HG03354 (cell line): Measurements from ENCODE around the gene FOXF1.

ENCODE experiments used
- ATAC-seq: cut with Tn5 transposase; IDR thresholded peaks from one replicate; pipeline ENCODE4 v1.9.1; 2021; ENCODE audit warnings: mild to moderate bottlenecking; ENCODE audit not compliant: unreplicated experiment, poor library complexity, severe bottlenecking

Gene FOXF1

GRCh38 chr16:86514481-86515376, 4.4 kb downstream of the FOXF1 start:
- ATAC-seq = no peak

GRCh38 chr16:86515413-86515776, 5.1 kb downstream of the FOXF1 start:
- no peak for ATAC-seq

- no peak for ATAC-seq
These were observed 5.7 kb downstream of the FOXF1 start for GRCh38 chr16:86515777-86516622.

GRCh38 chr16:86516623-86517003, 6.3 kb downstream of the FOXF1 start:
- no peak for ATAC-seq

- ATAC-seq = no peak
These were observed 6.7 kb downstream of the FOXF1 start for GRCh38 chr16:86517033-86517432.

- no peak for ATAC-seq
These were observed 7.4 kb downstream of the FOXF1 start for GRCh38 chr16:86517652-86518258.

GRCh38 chr16:86519007-86519648, 8.8 kb downstream of the FOXF1 start:
- ATAC-seq = no peak

GRCh38 chr16:86519649-86520316, 9.5 kb downstream of the FOXF1 start:
- ATAC-seq = no peak

GRCh38 chr16:86520317-86521210, 10.2 kb downstream of the FOXF1 start:
- no peak for ATAC-seq

- no peak for ATAC-seq
These were observed 11.2 kb downstream of the FOXF1 start for GRCh38 chr16:86521236-86522197.

- ATAC-seq = no peak
These were observed 12.3 kb downstream of the FOXF1 start for GRCh38 chr16:86522634-86523033.

GRCh38 chr16:86523166-86523740, 12.9 kb downstream of the FOXF1 start:
- no peak for ATAC-seq

- no peak for ATAC-seq
These were observed 13.7 kb downstream of the FOXF1 start for GRCh38 chr16:86524029-86524428.

GRCh38 chr16:86525696-86526095, 15.4 kb downstream of the FOXF1 start:
- no peak for ATAC-seq

GRCh38 chr16:86527366-86527765, 17.0 kb downstream of the FOXF1 start:
- ATAC-seq = no peak

GRCh38 chr16:86528061-86528929, 18.0 kb downstream of the FOXF1 start:
- no peak for ATAC-seq
